G401 (cell line): ENCODE measurements around the gene TPO. TPM values are rescaled to one million over a fixed set of nuclear protein-coding genes. Genes with fewer than 3 reads are reported as not detected.
"Not testable (repeated sequence)": the region's sequence is repeated elsewhere in the genome, so short reads cannot be mapped to it uniquely, and the experiment has no call there.

Source experiments
- DNase-seq: peaks from one replicate; pipeline ENCODE4 v3.0.0-alpha.2; 2015; ENCODE audit warnings: low spot score
- in situ Hi-C: cut with HindIII; loops from 2 replicates; pipeline ENCODE4 v1.10.0; 2016; ENCODE audit warnings: low sequenced_read_pairs, mixed read lengths
- total RNA-seq: library from RNA; depleted of rRNA; stranded (reverse); fragments of >200 nt; shearing (Covaris generic); gene quantifications from 2 replicates; pipeline ENCODE4 v1.2.3, GENCODE V29; 2014

The TPO gene
- total RNA-seq, 1 experiment from 2014 or later, result not detected

GRCh38 chr2:1561811-1562421, 148.7 kb downstream of the TPO start:
- no peak for DNase-seq
- in situ Hi-C loops, result no loop called here

GRCh38 chr2:1563084-1563857, 150.0 kb downstream of the TPO start:
- DNase-seq, result no peak
- in situ Hi-C loops, result no loop called here

- no peak for DNase-seq
- in situ Hi-C loops, result no loop called here
Observed at GRCh38 chr2:1563943-1564891, 151.0 kb downstream of the TPO start.

GRCh38 chr2:1567556-1568344, 154.5 kb downstream of the TPO start:
- no peak for DNase-seq
- in situ Hi-C loops, result no loop called here

GRCh38 chr2:1568345-1568668, 155.0 kb downstream of the TPO start:
- DNase-seq, in situ Hi-C loops: not testable (repeated sequence)

- DNase-seq, result no peak
- in situ Hi-C loops, result no loop called here
Observed at GRCh38 chr2:1569879-1570450, 156.7 kb downstream of the TPO start.

GRCh38 chr2:1571477-1572417, 158.5 kb downstream of the TPO start:
- in situ Hi-C loops, result no loop called here
- DNase-seq, result no peak

GRCh38 chr2:1572638-1573037, 159.4 kb downstream of the TPO start:
- in situ Hi-C loops, result no loop called here
- DNase-seq, result no peak

- DNase-seq, result no peak
- in situ Hi-C loops, result no loop called here
Observed at GRCh38 chr2:1577846-1578245, 164.6 kb downstream of the TPO start.

- DNase-seq, in situ Hi-C loops: not testable (repeated sequence)
Observed at GRCh38 chr2:1581257-1581964, 168.1 kb downstream of the TPO start.

- DNase-seq, result no peak
- in situ Hi-C loops, result no loop called here
Observed at GRCh38 chr2:1581965-1582625, 168.8 kb downstream of the TPO start.

GRCh38 chr2:1582891-1583341, 169.7 kb downstream of the TPO start:
- in situ Hi-C loops, result no loop called here
- no peak for DNase-seq

- no peak for DNase-seq
- in situ Hi-C loops, result no loop called here
Observed at GRCh38 chr2:1584051-1584531, 170.8 kb downstream of the TPO start.

GRCh38 chr2:1584691-1585485, 171.6 kb downstream of the TPO start:
- DNase-seq, result no peak
- in situ Hi-C loops, result no loop called here

GRCh38 chr2:1585635-1586034, 172.4 kb downstream of the TPO start:
- DNase-seq, result no peak
- in situ Hi-C loops, result no loop called here
